ENCODE measurements around the gene ZNF423.

Gene ZNF423

GRCh38 chr16:49899991-49900695 is 44.2 kb upstream of the ZNF423 start:
- DNase-seq (ENCODE audit: low read depth, low spot score), result no peak
- no peak overlapping the region for H3K4me3 ChIP-seq (ENCODE audit: low read depth, low read length)
- TF ChIP-seq CTCF (IDR thresholded peaks at IDR 0.05; ENCODE audit: insufficient read depth, low read length, missing control alignments), result no peak
- ChIA-PET POLR2A (no interaction called here), CTCF (interaction anchor here (1.1 kb wide), 1 partner anchor 24 kb away, joined by 3 read pairs; no protein-coding TSS in a partner anchor)

DNA sequence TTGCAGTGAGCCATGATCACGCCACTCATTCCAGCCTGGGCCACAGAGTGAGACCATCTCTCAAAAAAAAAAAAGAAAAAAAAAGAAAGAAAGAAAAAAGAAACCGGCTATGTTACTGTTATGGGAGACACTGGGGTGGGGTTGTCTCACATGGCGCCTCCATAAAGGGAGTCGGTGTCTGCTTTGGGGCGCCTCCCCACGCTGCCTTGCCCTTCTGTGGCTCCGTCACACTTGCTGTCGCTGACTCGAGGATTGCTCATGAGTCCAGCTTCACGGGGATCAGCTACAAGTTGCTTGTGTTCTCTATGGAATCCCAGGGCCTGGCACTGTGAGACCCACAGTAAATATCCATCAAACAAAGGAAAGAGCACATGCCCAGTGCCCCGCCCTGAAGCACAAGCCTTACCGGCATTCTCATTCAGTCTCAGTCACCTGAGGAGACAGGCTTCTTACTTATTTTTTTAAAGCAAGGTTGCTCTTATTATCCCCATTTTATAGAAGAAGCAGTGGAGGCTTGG is 40.6 kb upstream of the ZNF423 start:
- CTCF ChIA-PET, result no interaction called here
- no peak for TF ChIP-seq CTCF (IDR thresholded peaks at IDR 0.05; ENCODE audit: insufficient read depth, low read length, missing control alignments)
- DNase-seq (ENCODE audit: low read depth, low spot score), result no peak
- no peak overlapping the region for H3K4me3 ChIP-seq (ENCODE audit: low read depth, low read length)
- POLR2A ChIA-PET, result no interaction called here

DNA sequence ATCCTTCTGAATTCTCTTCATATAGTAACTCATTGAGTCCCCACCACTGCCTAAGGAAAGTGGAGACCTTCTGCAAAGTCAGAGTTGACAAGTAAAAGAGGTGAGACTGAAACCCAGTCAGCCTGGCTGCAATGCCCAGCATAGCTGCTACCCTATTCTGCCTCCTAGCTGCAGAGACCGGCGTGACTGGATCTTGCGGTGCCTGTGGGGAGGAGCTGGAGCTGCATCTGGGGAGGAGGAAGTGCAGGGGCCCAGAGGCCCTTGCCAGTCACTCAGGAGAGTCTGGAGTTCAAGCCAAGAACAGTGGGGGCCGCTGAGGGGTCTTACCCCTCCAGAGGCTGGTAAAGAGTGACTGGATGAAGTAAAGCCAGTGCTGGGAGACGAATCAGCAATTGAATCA is 35.0 kb upstream of the ZNF423 start:
- CTCF ChIA-PET, result no interaction called here
- no peak for DNase-seq (ENCODE audit: low read depth, low spot score)
- POLR2A ChIA-PET, result no interaction called here
- H3K4me3 ChIP-seq (ENCODE audit: low read depth, low read length), result no peak overlapping the region
- TF ChIP-seq CTCF (IDR thresholded peaks at IDR 0.05; ENCODE audit: insufficient read depth, low read length, missing control alignments), result peak; percentile 26

- POLR2A ChIA-PET, result no interaction called here
- no peak for TF ChIP-seq CTCF (IDR thresholded peaks at IDR 0.05; ENCODE audit: insufficient read depth, low read length, missing control alignments)
Observed at GRCh38 chr16:49889725-49890397, 33.9 kb upstream of the ZNF423 start.

DNA sequence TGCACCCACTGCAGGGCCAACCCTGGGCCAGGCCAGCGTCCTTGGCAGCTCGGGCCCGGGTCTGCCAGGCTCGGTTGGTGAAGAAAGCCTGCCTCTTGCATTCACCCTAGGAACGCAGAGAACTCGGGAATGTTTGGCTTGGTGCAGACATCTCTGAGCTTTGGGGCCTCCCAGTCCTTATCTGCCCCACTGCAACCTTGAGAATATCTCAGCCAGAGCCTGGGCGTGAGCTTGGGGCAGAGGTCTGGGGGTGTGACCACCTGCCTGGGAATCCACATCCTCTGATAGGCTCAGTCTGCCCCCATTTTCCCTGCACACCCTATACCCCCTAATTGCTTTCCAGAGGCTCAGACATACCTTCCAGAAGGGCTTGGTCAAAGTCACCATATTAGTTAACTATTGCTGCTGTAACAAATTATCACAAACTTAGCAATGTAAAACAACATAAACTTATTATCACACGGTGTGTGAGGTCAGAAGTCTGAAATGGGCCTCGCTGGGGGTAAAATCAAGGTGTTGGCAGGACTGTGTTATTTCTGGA is 30.7 kb upstream of the ZNF423 start:
- POLR2A ChIA-PET, result no interaction called here
- CTCF ChIA-PET, result interaction anchor here (2.1 kb wide), 1 partner anchor 9 kb away, joined by 7 read pairs; no protein-coding TSS in a partner anchor
- no peak overlapping the region for H3K4me3 ChIP-seq (ENCODE audit: low read depth, low read length)
- no peak for DNase-seq (ENCODE audit: low read depth, low spot score)
- no peak for TF ChIP-seq CTCF (IDR thresholded peaks at IDR 0.05; ENCODE audit: insufficient read depth, low read length, missing control alignments)

More at GRCh38 chr16:49889725-49890397, 33.9 kb upstream of the ZNF423 start:
- no peak overlapping the region for H3K4me3 ChIP-seq (ENCODE audit: low read depth, low read length)
- DNase-seq (ENCODE audit: low read depth, low spot score), result no peak
- CTCF ChIA-PET, result interaction anchor here (0.9 kb wide), 1 partner anchor 32 kb away, joined by 3 read pairs; no protein-coding TSS in a partner anchor

All from AG04449 (cell line).